GM12878 (cell line): Measurements from ENCODE around the gene UIMC1. TPM values are rescaled to one million over a fixed set of nuclear protein-coding genes. Genes with fewer than 3 reads are reported as not detected.

ENCODE experiments used
- BACH1 ChIP-seq: fragments of 450-650 bp; IDR thresholded peaks from 2 replicates; pipeline ENCODE4 v1.6.1; 2017; ENCODE audit warnings: mild to moderate bottlenecking, borderline replicate concordance
- PML ChIP-seq: IDR thresholded peaks from 2 replicates; pipeline ENCODE4 v1.6.1; 2012; ENCODE audit warnings: low read length, inconsistent platforms
- RCOR1 ChIP-seq: conservative IDR thresholded peaks from 2 replicates; pipeline ENCODE4 v1.6.1; 2012; ENCODE audit warnings: low read depth, low read length, improper control_type of control experiment
- SRF ChIP-seq, 2 experiments: IDR thresholded peaks; 2 replicates each; pipeline ENCODE4 v1.6.1; 2011; ENCODE audit warnings: low read depth in 2 of 2, low read length in 2 of 2, mild to moderate bottlenecking in 1 of 2, moderate library complexity in 1 of 2
- polyA plus RNA-seq, 11 experiments: library from polyadenylated mRNA; depleted of rRNA in 4 of 11; unstranded in 6 of 11; stranded (reverse) in 5 of 11; fragments of >200 nt; fragmentation: Nextera tagmentation in 4 of 11; fragmentation: Illumina TruSeq in 1 of 11; extraction: Ambion mirVana in 4 of 11; extraction: Trizol in 1 of 11; gene quantifications; 1 replicate in 1 of 11; 2 replicates in 10 of 11; pipeline versions ENCODE4 v1.2.1 to v1.2.3, GENCODE V29; 2011 to 2016; ENCODE audit warnings: inconsistent platforms in 2 of 11, missing spikeins in 2 of 11, low read depth in 1 of 11
- total RNA-seq, 4 experiments: library from RNA; depleted of rRNA in 3 of 4; stranded (reverse); fragments of >200 nt in 3 of 4; fragmentation: Illumina TruSeq in 1 of 4; extraction: Trizol in 1 of 4; gene quantifications; 2 replicates each; pipeline versions ENCODE4 v1.2.1 to v1.2.3, GENCODE V29; 2013 to 2021
- TF ChIP-seq, protein P1 (sequence below): fragments of 450-650 bp; IDR thresholded peaks from 2 replicates; pipeline ENCODE4 v1.6.1; 2017; ENCODE audit warnings: mild to moderate bottlenecking, moderate library complexity
- TF ChIP-seq, protein P2 (sequence below): fragments of 450-650 bp; IDR thresholded peaks from 2 replicates; pipeline ENCODE4 v1.6.1; 2014; ENCODE audit warnings: mild to moderate bottlenecking
- TF ChIP-seq, protein P3 (sequence below): IDR thresholded peaks from 2 replicates; pipeline ENCODE4 v1.6.1; 2012; ENCODE audit warnings: low read length, inconsistent platforms

The UIMC1 gene
- total and polyA plus RNA-seq, 10 of the 15 experiments (the other 5 are each of a cell fraction or from before 2014, with no cell fraction given): 16.2 to 51.4 (median 32.7) TPM

DNA sequence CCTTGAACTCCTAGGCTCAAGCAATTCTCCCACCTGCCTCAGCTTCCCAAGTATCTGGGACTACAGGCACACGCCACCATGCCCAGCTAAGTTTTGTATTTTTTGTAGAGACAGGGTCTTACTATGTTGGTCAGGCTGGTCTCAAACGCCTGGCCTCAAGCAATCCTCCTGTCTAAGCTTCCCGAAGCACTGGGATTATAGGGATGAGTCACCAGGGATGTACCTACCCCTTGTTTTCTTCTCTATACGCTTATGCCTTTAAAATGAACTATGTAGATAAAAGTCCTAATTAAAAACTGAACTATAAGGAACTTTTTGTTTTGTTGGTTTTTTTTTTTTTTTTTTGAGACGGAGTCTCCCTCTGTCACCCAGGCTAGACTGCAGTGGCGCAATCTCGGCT, 25.8 kb downstream of the UIMC1 start (continued):
- TF ChIP-seq, protein P1, sequence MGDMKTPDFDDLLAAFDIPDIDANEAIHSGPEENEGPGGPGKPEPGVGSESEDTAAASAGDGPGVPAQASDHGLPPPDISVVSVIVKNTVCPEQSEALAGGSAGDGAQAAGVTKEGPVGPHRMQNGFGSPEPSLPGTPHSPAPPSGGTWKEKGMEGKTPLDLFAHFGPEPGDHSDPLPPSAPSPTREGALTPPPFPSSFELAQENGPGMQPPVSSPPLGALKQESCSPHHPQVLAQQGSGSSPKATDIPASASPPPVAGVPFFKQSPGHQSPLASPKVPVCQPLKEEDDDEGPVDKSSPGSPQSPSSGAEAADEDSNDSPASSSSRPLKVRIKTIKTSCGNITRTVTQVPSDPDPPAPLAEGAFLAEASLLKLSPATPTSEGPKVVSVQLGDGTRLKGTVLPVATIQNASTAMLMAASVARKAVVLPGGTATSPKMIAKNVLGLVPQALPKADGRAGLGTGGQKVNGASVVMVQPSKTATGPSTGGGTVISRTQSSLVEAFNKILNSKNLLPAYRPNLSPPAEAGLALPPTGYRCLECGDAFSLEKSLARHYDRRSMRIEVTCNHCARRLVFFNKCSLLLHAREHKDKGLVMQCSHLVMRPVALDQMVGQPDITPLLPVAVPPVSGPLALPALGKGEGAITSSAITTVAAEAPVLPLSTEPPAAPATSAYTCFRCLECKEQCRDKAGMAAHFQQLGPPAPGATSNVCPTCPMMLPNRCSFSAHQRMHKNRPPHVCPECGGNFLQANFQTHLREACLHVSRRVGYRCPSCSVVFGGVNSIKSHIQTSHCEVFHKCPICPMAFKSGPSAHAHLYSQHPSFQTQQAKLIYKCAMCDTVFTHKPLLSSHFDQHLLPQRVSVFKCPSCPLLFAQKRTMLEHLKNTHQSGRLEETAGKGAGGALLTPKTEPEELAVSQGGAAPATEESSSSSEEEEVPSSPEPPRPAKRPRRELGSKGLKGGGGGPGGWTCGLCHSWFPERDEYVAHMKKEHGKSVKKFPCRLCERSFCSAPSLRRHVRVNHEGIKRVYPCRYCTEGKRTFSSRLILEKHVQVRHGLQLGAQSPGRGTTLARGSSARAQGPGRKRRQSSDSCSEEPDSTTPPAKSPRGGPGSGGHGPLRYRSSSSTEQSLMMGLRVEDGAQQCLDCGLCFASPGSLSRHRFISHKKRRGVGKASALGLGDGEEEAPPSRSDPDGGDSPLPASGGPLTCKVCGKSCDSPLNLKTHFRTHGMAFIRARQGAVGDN: no peak
- TF ChIP-seq PML: no peak
- no peak for TF ChIP-seq BACH1
- TF ChIP-seq SRF (IDR thresholded peaks at IDR 0.05; ENCODE audit: low read depth in 2 of 2, low read length in 2 of 2): no peak
- TF ChIP-seq, protein P2, sequence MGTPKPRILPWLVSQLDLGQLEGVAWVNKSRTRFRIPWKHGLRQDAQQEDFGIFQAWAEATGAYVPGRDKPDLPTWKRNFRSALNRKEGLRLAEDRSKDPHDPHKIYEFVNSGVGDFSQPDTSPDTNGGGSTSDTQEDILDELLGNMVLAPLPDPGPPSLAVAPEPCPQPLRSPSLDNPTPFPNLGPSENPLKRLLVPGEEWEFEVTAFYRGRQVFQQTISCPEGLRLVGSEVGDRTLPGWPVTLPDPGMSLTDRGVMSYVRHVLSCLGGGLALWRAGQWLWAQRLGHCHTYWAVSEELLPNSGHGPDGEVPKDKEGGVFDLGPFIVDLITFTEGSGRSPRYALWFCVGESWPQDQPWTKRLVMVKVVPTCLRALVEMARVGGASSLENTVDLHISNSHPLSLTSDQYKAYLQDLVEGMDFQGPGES: no peak
- no peak for TF ChIP-seq RCOR1
- TF ChIP-seq, protein P3, sequence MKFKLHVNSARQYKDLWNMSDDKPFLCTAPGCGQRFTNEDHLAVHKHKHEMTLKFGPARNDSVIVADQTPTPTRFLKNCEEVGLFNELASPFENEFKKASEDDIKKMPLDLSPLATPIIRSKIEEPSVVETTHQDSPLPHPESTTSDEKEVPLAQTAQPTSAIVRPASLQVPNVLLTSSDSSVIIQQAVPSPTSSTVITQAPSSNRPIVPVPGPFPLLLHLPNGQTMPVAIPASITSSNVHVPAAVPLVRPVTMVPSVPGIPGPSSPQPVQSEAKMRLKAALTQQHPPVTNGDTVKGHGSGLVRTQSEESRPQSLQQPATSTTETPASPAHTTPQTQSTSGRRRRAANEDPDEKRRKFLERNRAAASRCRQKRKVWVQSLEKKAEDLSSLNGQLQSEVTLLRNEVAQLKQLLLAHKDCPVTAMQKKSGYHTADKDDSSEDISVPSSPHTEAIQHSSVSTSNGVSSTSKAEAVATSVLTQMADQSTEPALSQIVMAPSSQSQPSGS: no peak
- TF ChIP-seq, all 136 proteins: peak for 0
